Measurements from ENCODE around the gene PLD4.
"Not testable (repeated sequence)": the region's sequence is repeated elsewhere in the genome, so short reads cannot be mapped to it uniquely, and the experiment has no call there.

The PLD4 gene, protein sequence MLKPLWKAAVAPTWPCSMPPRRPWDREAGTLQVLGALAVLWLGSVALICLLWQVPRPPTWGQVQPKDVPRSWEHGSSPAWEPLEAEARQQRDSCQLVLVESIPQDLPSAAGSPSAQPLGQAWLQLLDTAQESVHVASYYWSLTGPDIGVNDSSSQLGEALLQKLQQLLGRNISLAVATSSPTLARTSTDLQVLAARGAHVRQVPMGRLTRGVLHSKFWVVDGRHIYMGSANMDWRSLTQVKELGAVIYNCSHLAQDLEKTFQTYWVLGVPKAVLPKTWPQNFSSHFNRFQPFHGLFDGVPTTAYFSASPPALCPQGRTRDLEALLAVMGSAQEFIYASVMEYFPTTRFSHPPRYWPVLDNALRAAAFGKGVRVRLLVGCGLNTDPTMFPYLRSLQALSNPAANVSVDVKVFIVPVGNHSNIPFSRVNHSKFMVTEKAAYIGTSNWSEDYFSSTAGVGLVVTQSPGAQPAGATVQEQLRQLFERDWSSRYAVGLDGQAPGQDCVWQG

DNA sequence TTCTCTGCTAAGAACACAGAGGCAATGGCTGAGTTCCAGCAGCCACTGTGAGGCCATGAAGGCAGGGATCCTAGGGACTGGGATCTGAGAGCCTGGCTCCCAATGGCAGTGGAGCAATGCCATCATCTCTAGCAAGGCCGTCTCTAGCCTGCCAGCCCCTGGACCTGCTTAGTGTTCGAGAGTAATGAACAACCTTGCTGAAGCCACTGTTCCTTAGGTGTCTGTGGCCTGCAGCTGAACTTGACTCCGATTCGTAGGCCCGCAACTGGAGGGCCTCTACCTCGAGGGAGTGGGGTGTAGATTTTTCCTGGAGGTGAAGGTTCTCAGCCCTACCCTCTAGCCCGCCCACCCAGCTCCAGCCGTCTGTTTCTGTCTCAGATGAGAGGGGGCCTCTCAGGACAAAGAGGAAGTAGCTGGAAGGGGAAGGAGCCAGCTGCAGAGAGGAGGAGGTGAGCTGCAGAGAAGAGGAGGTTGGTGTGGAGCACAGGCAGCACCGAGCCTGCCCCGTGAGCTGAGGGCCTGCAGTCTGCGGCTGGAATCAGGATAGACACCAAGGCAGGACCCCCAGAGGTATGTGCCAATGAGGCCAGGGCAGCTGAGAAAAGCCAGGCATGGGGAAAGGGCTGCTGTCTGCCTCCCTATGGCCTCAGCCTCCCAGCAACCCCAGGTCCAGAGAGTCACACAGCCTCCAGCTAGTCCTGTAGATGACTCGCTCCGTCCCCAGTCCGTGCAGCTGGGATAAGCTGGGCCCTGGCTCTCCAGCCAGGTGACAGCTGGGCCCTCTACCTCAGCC, at the start of gene PLD4:
Gene PLD4, plus strand, starts transcription at position 459 of the 793 bp plus-strand sequence. CDS start 2,262 bp downstream, outside the sequence.
- DNase-seq (ENCODE audit: low read depth in 2 of 2), result no peak

DNA sequence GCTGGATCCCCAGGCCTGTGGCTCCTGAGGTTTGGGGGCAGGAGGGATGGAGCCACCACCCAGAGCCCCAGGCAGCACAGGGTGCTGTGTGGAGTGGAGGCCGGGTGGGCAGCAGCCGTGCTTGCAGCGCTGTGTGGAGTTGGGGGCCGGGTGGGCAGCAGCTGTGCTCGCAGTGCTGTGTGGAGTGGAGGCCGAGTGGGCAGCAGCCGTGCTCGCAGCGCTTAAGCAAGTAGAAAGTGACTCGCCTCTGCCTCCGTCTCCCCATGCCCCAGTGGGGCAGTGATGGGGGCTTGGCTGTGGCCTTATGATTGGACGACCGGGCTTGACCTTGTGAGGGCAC, 49.3 kb upstream of the PLD4 start:
- no peak for DNase-seq (ENCODE audit: low read depth in 2 of 2)

DNA sequence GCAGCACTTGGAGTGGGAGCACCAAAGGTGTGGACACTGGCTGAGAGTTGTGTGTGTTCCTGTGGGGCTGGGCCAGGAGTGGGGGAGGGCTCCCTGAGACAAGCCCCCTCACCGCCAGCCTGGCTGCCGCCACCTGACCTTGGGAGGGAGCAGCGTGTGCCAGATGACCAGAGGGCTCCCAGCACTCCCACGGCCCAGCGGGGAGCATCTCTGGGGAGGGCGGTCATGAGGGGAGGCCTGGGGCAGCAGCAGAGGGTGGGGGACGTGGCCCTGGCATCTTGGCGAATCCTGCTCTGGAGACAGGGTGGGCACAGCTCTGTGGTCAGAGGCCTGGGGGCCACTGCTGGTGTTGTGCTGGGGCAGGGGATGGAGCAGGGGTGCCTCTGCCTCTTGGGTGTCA, 48.9 kb upstream of the PLD4 start:
- no peak for DNase-seq (ENCODE audit: low read depth in 2 of 2)

DNA sequence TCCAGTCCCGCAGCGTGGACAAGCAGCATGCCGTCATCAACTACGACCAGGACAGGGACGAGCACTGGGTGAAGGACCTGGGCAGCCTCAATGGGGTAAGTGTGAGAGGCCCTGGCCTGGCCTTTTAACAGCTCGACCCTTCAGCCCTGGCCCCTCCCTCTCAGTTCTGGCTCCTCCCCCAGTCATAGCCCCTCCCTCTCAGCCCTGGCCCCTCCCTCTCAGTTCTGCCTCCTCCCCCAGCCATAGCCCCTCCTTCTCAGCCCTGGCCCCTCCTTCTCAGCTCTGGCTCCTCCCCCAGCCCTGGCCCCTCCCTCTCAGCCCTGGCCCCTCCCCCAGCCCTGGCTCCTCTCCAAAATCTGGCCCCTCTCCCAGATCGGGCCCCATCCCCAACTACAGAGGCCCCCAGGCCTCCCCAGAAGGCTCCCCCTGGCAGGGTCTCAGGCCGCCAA, 48.4 kb upstream of the PLD4 start:
- DNase-seq (ENCODE audit: low read depth in 2 of 2), result no peak

DNA sequence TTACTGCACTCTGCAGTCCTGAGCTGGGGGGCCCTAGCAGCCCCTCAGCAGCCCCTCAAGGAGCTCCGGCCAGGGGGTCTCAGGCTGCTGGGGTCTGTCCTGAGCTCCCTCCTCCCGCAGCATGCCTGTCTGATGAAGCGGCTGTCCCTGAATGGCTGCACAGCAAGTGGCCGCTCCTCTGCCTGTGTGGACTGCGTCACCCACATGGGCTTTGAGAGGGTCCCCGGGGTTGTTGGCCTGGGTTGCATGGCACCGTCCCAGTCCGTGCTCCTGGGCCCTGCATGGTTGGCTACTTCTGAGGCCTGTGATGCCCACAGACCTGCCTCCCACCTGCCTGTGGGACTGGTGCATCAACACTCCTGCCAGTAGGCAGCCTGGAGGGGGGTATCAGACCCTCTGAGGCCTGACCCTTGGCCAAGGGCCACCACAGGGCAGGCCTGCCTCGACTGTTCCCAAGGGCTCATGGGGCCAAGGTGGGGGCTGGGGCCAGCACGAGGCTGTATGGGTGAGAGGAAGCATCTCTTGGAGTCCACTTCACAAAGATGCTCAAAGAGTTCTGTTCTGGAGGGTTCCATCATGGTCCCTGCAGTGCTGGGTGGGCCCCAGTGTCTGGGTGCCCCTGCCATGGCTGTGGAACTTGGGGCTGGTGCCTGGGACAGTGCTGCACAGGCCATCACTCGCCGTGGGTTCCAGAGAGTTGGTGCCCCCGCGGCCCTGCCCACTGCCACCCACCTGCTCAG, 47.4 kb upstream of the PLD4 start:
- DNase-seq (ENCODE audit: low read depth in 2 of 2), result no peak

DNA sequence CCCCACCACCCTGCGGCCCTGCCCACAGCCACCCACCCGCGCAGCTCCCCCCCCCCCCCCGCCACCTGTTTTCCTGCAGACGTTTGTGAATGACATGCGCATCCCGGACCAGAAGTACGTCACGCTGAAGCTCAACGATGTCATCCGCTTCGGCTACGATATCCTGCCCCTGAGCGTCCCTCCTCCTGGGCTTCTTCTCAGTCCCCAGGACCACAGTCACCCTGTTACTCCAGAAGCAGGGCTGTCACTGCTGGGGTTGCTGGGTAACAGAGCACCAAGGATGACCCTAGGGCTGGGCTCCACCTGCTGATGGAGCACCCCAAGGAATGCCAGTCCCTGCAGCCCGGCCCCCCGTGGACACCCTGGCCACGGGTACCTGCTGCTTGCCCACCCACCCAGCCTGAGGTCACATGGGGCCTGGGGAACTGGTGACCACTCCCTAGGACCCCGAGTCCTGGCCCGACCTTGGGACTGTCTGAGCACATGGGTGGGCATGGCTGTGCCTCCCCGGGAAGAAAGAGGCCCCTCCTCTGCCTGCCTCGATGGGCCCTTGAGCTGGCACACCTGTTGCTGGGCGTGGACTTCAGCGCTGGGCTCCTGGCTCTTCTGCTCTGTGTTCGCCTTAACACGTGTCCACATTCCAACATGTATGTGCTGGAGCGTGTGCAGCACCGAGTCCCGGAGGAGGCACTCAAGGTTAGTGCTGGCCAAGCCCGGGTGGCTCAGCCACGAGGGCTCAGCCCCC, 46.7 kb upstream of the PLD4 start:
- DNase-seq (ENCODE audit: low read depth in 2 of 2), result no peak

DNA sequence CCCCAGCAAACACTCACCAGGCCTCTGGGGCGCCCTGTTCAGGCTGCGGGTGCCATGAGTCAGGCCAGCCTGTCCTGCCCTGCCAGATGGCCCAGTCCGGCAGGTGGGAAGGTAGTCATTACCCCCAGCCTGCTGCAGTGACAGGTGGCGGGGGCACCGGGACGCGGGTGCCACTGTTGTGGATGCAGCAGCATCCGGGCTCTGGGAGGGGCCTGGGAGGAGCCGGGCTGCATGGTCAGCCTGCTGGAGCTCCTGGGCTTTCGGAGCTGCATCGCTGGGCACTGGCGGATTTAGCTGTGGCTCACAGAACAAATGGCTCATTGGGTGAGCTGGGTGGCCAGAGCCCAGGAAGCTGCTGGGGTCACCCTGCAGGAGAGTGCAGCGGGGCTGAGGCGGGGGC, 46.1 kb upstream of the PLD4 start:
- no peak for DNase-seq (ENCODE audit: low read depth in 2 of 2)

DNA sequence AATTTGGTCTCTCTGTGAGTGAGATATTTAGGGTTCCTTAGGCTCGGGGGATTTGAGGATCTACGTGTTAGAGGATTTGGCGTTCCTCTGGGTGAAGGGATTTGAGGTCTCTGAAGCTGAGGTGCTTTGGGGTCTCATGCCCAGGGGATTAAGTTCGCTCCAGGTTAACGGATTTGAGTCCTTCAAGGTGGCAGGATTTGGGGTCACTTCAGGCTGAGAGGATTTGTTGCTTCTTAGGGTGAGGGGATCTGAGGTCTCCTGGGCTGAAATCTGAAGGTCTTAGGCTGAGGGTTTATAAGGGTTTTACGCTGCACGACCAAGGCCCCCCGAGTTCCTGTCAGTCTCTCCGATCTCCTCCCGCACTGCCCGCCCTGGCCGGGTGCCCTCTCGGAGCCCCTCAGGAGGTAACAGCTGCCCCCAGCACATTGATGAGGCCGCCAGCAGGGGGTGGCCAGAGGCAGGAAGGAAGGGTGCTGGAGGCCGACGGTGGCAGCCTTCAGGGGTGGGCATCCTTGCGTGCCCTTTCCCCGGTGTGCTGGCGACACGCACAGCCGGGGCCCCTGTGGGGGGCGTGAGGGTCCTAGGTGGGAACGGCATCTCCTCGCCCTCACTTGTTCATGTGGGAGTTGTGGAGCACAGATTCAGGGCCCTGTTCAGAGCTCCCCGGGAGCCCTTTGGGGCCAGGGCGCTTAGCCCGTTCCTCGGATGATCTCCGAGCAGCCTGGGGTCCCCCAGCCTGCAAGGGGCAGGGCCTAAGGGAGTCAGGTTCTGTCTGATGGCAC, 45.3 kb upstream of the PLD4 start:
- DNase-seq (ENCODE audit: low read depth in 2 of 2), result no peak

DNA sequence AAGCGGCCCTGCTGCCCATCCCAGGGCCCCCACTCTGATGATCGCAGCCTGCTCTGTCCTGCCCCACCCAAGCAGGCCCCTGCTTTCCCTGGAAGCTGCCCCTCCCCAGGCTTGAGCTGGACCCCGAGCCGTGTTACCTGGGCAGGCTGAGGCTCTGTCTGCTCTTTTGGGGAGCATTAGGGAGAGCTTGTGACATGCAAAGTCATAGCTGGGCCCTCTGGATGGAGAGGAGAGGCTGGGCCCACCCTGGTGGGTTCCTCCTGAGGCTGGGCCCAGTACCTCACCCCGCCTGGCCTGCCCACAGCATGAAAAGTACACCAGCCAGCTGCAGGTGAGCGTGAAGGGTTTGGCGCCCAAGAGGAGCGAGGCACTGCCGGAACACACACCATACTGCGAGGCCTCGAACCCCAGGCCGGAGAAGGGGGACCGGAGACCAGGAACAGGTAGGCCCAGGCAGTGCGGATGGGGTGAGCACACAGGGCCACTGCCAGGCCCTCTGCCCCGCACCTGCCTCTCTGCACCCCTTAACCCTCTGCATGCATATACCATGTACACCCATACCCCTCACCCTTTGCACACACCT, 44.6 kb upstream of the PLD4 start:
- no peak for DNase-seq (ENCODE audit: low read depth in 2 of 2)

DNA sequence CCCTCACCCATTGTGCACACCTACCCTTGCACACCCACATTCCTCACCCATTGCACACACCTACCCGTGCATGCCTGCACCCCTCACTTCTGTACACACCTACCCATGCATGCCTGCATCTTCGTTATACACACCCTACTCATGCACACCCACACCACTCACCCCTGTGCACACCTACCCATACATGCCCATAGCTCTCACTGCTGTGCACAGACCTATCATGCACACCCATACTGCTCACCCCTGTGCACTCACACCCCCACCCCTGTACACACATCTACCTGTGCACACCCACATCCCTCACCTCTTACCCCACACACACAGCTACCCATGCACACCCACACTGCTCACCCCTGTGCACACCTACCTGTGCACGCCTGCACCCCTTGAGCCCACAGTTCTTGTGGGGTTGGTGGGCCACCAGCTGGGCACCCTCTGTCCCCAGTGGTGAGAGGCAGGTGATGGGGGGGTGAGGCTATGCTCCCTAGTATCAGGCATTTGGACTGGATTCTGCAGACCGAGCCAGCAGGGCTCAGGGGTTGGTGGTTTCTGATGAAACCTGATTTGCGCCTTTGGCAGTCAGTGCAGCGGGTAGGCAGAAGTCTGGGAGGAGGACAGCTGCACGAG, 44.0 kb upstream of the PLD4 start:
- DNase-seq (ENCODE audit: low read depth in 2 of 2), result no peak

DNA sequence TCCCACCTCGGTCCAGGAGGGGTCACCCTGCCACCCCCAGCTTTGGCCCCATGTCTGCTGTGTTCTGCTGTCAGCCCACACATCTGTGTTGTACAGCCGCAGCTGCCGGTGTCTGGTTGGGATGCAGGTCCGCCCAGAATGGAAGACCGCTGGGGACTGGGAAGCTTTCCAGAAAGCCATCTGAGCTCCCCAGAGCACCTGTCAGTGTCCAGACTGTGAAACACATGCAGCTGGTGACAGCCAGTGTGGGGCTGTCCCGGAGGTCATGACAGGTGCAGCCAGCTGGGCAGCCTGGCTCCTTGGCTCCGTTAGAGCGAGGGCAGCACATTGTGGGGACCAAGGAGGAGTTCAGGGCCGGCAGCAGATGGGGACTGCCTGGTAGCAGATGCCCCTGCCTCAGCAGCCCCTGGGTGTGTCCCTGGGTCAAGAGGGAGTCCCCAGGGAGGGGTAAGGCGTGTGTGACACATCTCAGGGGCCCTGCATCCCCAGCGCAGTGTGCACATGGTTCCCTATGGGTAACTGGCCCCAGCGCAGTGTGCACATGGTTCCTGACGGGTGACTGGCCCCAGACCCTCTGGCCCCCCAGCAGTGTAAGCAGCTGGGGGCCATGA, 43.2 kb upstream of the PLD4 start:
- DNase-seq (ENCODE audit: low read depth in 2 of 2), result no peak

DNA sequence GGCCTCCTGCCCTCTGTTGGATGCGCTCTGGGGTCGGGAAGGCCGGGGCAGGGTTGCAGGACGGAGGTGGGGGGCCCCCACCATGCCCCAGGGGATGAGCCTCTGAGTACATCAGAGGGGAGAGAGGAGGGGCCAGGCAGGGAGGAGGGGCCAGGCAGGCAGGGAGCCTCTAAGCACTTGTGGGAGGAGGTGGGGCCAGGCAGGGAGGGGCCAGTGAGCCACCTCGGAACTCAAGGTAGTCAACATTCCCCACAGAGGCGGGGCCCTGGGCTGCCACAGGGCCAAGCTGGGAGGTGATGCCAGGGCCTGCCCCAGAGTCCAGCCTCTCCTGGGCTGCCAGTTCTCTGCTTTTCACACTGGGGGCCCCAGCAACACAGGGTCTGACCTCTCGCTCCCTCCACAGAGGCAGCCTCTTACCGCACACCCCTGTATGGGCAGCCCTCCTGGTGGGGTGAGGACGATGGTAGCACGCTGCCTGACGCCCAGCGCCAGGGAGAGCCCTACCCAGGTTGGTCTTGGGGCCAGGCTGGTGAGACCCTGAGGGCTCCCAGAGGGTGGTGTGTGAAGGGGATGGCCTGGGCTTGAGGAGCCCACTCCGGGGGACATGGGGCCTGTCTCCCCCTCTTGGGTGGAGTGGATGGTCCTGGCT, 42.2 kb upstream of the PLD4 start:
- DNase-seq (ENCODE audit: low read depth in 2 of 2), result no peak

DNA sequence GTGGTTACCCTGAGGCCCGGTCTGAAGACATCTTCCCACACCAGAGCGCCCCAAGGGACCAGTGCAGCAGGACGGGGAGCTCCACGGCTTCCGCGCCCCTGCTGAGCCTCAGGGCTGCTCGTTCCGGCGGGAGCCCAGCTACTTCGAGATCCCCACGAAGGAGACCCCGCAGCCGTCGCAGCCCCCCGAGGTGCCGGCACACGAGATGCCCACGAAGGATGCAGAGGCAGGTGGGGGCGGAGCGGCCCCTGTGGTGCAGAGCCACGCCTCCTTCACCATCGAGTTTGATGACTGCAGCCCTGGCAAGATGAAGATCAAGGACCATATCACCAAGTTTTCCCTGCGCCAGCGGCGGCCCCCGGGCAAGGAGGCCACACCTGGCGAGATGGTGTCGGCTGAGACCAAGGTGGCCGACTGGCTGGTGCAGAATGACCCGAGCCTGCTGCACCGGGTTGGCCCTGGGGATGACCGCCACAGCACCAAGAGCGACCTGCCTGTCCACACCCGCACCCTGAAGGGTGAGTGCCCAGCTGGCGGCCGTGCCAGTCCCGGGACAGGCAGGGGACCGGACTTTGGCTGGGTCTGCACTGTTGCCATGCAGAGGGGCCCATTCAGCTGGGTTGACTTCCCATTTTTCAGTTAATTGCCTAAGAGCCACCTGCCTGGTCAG, 41.6 kb upstream of the PLD4 start:
- DNase-seq (ENCODE audit: low read depth in 2 of 2), result no peak

DNA sequence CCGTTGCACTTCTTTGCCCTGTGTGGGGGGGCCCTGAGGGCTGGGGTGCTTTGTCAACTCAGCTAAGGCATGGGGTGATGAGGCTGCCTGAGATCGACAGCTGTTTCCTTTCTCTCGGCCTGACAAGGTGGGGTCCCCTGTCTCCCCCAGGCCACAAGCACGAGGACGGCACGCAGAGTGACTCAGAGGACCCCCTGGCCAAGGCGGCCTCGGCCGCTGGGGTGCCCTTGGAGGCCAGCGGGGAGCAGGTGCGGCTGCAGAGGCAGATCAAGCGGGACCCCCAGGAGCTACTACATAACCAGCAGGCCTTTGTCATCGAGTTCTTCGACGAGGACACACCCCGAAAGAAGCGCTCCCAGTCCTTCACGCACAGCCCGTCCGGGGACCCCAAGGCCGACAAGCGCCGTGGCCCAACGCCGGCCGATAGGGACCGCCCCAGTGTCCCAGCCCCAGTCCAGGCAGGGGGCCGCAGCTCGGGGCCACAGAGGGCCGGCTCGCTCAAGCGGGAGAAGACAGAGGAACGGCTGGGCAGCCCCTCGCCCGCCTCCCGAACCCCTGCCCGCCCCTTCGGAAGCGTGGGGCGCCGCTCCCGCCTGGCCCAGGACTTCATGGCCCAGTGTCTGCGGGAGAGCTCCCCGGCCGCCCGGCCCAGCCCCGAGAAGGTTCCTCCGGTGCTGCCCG, 40.9 kb upstream of the PLD4 start:
- no peak for DNase-seq (ENCODE audit: low read depth in 2 of 2)

DNA sequence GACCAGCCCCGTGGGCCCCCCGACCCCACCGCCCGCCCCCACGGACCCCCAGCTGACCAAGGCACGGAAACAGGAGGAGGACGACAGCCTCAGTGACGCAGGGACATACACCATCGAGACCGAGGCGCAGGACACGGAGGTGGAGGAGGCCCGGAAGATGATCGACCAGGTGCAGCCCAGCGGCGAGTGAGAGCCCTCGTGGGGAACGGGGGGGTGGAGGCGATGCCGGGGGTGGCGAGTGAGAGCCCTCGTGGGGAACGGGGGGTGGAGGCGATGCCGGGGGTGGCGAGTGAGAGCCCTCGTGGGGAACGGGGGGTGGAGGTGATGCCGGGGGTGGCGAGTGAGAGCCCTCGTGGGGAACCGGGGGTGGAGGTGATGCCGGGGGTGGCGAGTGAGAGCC, 40.3 kb upstream of the PLD4 start:
- DNase-seq (ENCODE audit: low read depth in 2 of 2), result not testable (repeated sequence)

DNA sequence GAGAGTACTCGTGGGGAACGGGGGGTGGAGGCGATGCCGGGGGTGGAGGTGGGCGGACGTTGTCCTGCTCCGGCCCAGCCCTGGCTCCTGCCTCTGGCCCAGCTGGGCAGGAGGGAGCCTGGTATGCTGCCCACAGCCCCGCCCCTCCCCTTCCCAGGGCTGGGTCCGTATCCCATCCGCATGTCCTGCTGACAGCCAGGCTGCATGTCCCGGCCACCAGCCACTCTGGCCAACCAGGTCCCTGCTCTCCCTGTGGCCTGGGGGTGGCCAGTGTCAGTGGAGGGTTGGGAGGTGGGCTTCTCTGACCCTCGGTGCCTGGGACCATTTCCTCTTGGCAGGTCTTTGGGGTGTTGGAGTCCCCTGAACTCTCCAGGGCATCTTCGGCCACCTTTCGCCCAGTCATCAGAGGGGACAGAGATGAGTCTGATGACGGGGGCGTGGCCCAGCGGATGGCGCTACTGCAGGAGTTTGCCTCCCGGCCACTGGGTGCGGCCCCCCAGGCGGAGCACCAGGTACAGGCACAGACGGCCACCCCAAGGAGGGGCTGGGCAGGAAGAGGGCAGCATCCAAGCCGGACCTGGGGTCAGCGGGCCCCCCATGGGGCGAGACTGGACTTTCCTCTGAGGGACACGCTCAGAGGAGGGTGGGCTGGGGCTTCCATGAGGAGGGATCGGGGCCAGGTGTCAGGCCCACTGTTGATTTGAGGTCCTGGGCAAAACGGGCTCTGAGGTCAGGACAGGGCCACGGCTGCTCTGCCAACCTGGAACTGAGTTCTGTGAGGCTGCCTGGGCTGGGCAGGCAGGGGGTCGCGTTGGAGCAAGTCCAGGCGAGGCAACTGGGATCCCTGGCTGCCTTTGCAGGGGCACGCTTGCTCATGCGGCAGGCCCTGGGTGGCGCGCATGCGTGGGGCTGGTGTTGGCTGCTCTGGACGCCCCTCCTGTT, 39.4 kb upstream of the PLD4 start:
- no peak for DNase-seq (ENCODE audit: low read depth in 2 of 2)
